ENCODE measurements around the gene MYL1.

The MYL1 gene

GRCh38 chr2:210337159-210337558, 22.2 kb upstream of the MYL1 start:
- TF ChIP-seq FOXP2 (optimal IDR thresholded peaks at IDR 0.05; ENCODE audit: borderline replicate concordance, extremely low read depth, extremely low read length, insufficient read depth) (no peak), TAF1 (IDR thresholded peaks at IDR 0.05; ENCODE audit: borderline replicate concordance, insufficient read depth, low read length) (no peak), POLR2AphosphoS5 (IDR thresholded peaks at IDR 0.05; ENCODE audit: low read depth, low read length) (no peak), SIN3A (IDR thresholded peaks at IDR 0.05; ENCODE audit: borderline replicate concordance, insufficient read depth, low read length) (no peak), REST (IDR thresholded peaks at IDR 0.05; ENCODE audit: insufficient read depth in 1 of 2, low read depth in 2 of 2, low read length in 2 of 2) (no peak)

GRCh38 chr2:210324906-210325305, 9.9 kb upstream of the MYL1 start:
- TF ChIP-seq REST (IDR thresholded peaks at IDR 0.05; ENCODE audit: insufficient read depth in 1 of 2, low read depth in 2 of 2, low read length in 2 of 2) (no peak), TAF1 (IDR thresholded peaks at IDR 0.05; ENCODE audit: borderline replicate concordance, insufficient read depth, low read length) (no peak), SIN3A (IDR thresholded peaks at IDR 0.05; ENCODE audit: borderline replicate concordance, insufficient read depth, low read length) (no peak), FOXP2 (optimal IDR thresholded peaks at IDR 0.05; ENCODE audit: borderline replicate concordance, extremely low read depth, extremely low read length, insufficient read depth) (no peak), POLR2AphosphoS5 (IDR thresholded peaks at IDR 0.05; ENCODE audit: low read depth, low read length) (no peak)

- no peak for TF ChIP-seq TAF1 (IDR thresholded peaks at IDR 0.05; ENCODE audit: borderline replicate concordance, insufficient read depth, low read length)
- no peak for TF ChIP-seq REST (IDR thresholded peaks at IDR 0.05; ENCODE audit: insufficient read depth in 1 of 2, low read depth in 2 of 2, low read length in 2 of 2)
- TF ChIP-seq POLR2AphosphoS5 (IDR thresholded peaks at IDR 0.05; ENCODE audit: low read depth, low read length) = no peak
- TF ChIP-seq FOXP2 (optimal IDR thresholded peaks at IDR 0.05; ENCODE audit: borderline replicate concordance, extremely low read depth, extremely low read length, insufficient read depth) = no peak
- TF ChIP-seq SIN3A (IDR thresholded peaks at IDR 0.05; ENCODE audit: borderline replicate concordance, insufficient read depth, low read length) = no peak
These were observed 9.5 kb upstream of the MYL1 start for GRCh38 chr2:210324458-210324857.

GRCh38 chr2:210323003-210323402, 8.0 kb upstream of the MYL1 start:
- TF ChIP-seq REST (IDR thresholded peaks at IDR 0.05; ENCODE audit: insufficient read depth in 1 of 2, low read depth in 2 of 2, low read length in 2 of 2) (no peak), SIN3A (IDR thresholded peaks at IDR 0.05; ENCODE audit: borderline replicate concordance, insufficient read depth, low read length) (no peak), TAF1 (IDR thresholded peaks at IDR 0.05; ENCODE audit: borderline replicate concordance, insufficient read depth, low read length) (no peak), FOXP2 (optimal IDR thresholded peaks at IDR 0.05; ENCODE audit: borderline replicate concordance, extremely low read depth, extremely low read length, insufficient read depth) (no peak), POLR2AphosphoS5 (IDR thresholded peaks at IDR 0.05; ENCODE audit: low read depth, low read length) (no peak)

- TF ChIP-seq REST (IDR thresholded peaks at IDR 0.05; ENCODE audit: insufficient read depth in 1 of 2, low read depth in 2 of 2, low read length in 2 of 2) (no peak), POLR2AphosphoS5 (IDR thresholded peaks at IDR 0.05; ENCODE audit: low read depth, low read length) (no peak), TAF1 (IDR thresholded peaks at IDR 0.05; ENCODE audit: borderline replicate concordance, insufficient read depth, low read length) (no peak), SIN3A (IDR thresholded peaks at IDR 0.05; ENCODE audit: borderline replicate concordance, insufficient read depth, low read length) (no peak), FOXP2 (optimal IDR thresholded peaks at IDR 0.05; ENCODE audit: borderline replicate concordance, extremely low read depth, extremely low read length, insufficient read depth) (no peak)
These were observed 3.9 kb upstream of the MYL1 start for GRCh38 chr2:210318891-210319290.

Data from PFSK-1 (cell line).